Epithelial cell of esophagus (primary cell): Measurements from ENCODE around the gene USP49.

ENCODE experiments used
- DNase-seq: peaks from one replicate; pipeline ENCODE4 v3.0.0; 2010; ENCODE audit warnings: low read depth
- H3K4me3 ChIP-seq: 2 replicates; pipeline ENCODE4 v1.5.1; 2011; ENCODE audit warnings: mild to moderate bottlenecking, low read length, control low read depth
- TF ChIP-seq, protein P1 (sequence below): IDR thresholded peaks from 2 replicates; pipeline ENCODE4 v1.5.1; 2011; ENCODE audit warnings: low read depth, mild to moderate bottlenecking, low read length, control low read depth, inconsistent platforms; ENCODE audit not compliant: insufficient read depth; ENCODE audit errors: missing control alignments

USP49 gene

DNA sequence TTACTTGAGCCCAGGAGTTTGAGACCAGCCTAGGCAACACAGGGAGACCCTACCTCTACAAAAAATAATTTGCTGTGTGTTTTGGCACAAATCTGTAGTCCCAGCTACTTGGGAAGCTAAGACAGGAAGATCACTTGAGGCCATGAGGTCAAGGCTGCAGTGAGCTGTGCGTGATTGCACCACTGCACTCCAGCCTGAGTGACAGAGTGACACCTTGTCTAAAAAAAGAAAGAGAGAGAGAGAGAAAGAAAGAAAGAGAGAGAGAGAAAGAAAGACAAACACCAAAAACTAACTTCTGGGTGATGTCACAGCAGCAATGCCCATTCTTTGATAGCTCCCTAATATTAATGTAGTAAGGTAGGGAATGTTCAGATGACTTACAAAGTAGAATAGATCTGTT, 20.4 kb downstream of the USP49 start:
- H3K4me3 ChIP-seq, result no peak overlapping the region
- TF ChIP-seq, protein P1, sequence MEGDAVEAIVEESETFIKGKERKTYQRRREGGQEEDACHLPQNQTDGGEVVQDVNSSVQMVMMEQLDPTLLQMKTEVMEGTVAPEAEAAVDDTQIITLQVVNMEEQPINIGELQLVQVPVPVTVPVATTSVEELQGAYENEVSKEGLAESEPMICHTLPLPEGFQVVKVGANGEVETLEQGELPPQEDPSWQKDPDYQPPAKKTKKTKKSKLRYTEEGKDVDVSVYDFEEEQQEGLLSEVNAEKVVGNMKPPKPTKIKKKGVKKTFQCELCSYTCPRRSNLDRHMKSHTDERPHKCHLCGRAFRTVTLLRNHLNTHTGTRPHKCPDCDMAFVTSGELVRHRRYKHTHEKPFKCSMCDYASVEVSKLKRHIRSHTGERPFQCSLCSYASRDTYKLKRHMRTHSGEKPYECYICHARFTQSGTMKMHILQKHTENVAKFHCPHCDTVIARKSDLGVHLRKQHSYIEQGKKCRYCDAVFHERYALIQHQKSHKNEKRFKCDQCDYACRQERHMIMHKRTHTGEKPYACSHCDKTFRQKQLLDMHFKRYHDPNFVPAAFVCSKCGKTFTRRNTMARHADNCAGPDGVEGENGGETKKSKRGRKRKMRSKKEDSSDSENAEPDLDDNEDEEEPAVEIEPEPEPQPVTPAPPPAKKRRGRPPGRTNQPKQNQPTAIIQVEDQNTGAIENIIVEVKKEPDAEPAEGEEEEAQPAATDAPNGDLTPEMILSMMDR, result no peak
- DNase-seq, result no peak

GRCh38 chr6:41872147-41872546, 23.0 kb downstream of the USP49 start:
- H3K4me3 ChIP-seq, result no peak overlapping the region
- no peak for DNase-seq
- TF ChIP-seq, protein P1, result no peak

- DNase-seq, result no peak
- no peak overlapping the region for H3K4me3 ChIP-seq
- TF ChIP-seq, protein P1, result no peak
These were observed 23.5 kb downstream of the USP49 start for GRCh38 chr6:41871691-41872090.

DNA sequence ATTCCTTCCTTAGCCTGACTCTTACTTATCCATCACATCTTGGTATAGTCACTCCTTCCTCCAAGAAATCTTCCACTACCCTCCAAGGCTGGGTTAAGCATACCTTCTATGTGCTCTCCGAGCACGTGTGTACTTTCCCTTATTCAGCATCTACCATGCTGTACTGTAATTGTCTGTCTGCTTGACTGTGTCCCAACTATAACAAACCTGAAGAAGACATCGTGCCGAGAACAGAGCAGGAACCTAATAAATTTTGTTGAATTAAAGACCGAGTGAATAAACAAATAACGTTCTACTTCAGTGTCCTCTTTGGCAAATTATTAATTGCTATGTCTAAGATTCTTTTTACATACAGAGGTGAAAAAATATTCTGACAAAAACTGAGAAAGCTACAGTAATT, 35.8 kb downstream of the USP49 start:
- DNase-seq, result no peak
- no peak overlapping the region for H3K4me3 ChIP-seq
- TF ChIP-seq, protein P1, result no peak

DNA sequence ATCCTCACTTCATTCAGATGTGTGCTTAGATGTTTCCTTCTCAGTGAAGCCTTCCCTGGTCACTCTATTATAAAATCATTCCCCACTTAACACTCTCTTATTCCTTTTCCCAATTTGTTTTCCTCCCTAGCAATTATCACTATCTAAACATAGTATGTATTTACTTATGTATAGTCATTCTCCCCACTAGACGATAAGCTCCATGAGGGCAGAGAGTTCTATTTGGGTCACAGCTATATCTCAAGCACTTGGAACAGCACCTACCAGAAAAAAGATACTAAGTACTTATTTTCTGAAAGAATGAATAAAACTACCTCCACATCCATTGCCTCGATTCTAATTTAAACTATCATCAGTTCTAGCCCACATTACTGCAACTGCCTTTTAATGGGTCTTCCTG, 36.5 kb downstream of the USP49 start:
- TF ChIP-seq, protein P1, result no peak
- no peak for DNase-seq
- no peak overlapping the region for H3K4me3 ChIP-seq

- no peak for DNase-seq
- TF ChIP-seq, protein P1, result no peak
- no peak overlapping the region for H3K4me3 ChIP-seq
These were observed 44.3 kb downstream of the USP49 start for GRCh38 chr6:41850861-41851260.

- no peak overlapping the region for H3K4me3 ChIP-seq
These were observed 48.4 kb downstream of the USP49 start for GRCh38 chr6:41846666-41847237.

More at GRCh38 chr6:41846666-41847237, 48.4 kb downstream of the USP49 start:
- TF ChIP-seq, protein P1, result peak; percentile 97
- DNase-seq, result peak; percentile 97
